Lower leg skin (tissue), 4 donors: ENCODE measurements around the gene KXD1. TPM values are rescaled to one million over a fixed set of nuclear protein-coding genes. Genes with fewer than 3 reads are reported as not detected.

Experiments used
- DNase-seq, 2 donors: peaks; one replicate each; pipeline ENCODE4 v3.0.0-alpha.2; 2019; ENCODE audit warnings: low spot score in 2 of 2
- H3K4me3 ChIP-seq: fragments of 200-600 bp; sonication (generic); 2 replicates; pipeline ENCODE4 v1.5.1; 2017; ENCODE audit warnings: mild to moderate bottlenecking, low read depth; ENCODE audit not compliant: poor library complexity, severe bottlenecking
- POLR2A ChIP-seq, 2 donors: fragments of 450-650 bp; IDR thresholded peaks; one replicate each; pipeline ENCODE4 v1.6.1; 2016 to 2017; ENCODE audit warnings: antibody characterized with exemption in 2 of 2, mild to moderate bottlenecking in 1 of 2, moderate library complexity in 1 of 2
- WGBS, 2 donors: methylation state at CpG; one replicate each; pipeline ENCODE4 v1.1.5; 2018; 5-methylcytosine and 5-hydroxymethylcytosine counted together
- intact Hi-C: fragments of 100-400 bp; cut with DNase I; formaldehyde crosslinking; loops from one replicate; pipeline ENCODE4 v1.15.0; 2023; ENCODE audit warnings: low total_unique reads
- total RNA-seq, 4 donors: library from RNA; depleted of rRNA; stranded (reverse); fragments of >200 nt; gene quantifications; one replicate each; pipeline ENCODE4 v1.1.0, GENCODE V29; 2016
- TF ChIP-seq, protein P1 (sequence below), 3 donors: fragments of 450-650 bp; IDR thresholded peaks; one replicate each; pipeline ENCODE4 v1.5.1; 2016; ENCODE audit warnings: antibody characterized with exemption in 3 of 3, mild to moderate bottlenecking in 3 of 3, moderate library complexity in 2 of 3

Gene KXD1
- total RNA-seq, 4 donors from 2014 or later: 61.9 to 98.5 (median 89.7) TPM

DNA sequence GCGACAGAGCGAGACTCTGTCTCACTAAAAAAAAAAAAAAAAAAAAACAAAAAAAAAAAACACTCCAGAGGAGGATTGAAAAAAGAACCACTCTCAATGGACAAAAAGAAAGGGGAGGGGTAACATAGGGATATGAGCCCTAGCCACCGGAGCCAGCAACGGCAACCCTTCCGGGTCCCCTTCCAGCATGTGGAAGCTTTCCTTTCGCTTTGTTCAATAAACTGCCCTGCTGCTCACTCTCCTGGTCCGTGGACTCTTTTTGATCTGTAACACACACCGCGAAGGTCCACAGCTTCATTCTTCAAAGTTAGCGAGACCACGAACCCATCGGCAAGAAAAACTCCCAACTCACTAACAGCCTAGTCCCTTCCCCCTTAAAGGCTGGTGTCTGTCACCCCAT is 29.9 kb downstream of the KXD1 start:
- no peak overlapping the region for H3K4me3 ChIP-seq
- TF ChIP-seq, protein P1, sequence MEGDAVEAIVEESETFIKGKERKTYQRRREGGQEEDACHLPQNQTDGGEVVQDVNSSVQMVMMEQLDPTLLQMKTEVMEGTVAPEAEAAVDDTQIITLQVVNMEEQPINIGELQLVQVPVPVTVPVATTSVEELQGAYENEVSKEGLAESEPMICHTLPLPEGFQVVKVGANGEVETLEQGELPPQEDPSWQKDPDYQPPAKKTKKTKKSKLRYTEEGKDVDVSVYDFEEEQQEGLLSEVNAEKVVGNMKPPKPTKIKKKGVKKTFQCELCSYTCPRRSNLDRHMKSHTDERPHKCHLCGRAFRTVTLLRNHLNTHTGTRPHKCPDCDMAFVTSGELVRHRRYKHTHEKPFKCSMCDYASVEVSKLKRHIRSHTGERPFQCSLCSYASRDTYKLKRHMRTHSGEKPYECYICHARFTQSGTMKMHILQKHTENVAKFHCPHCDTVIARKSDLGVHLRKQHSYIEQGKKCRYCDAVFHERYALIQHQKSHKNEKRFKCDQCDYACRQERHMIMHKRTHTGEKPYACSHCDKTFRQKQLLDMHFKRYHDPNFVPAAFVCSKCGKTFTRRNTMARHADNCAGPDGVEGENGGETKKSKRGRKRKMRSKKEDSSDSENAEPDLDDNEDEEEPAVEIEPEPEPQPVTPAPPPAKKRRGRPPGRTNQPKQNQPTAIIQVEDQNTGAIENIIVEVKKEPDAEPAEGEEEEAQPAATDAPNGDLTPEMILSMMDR (IDR thresholded peaks at IDR 0.05): no peak
- no peak for TF ChIP-seq POLR2A (IDR thresholded peaks at IDR 0.05)
- 91% methylated on average over 12 of the region's 12 CpGs for WGBS, 2 donors
- intact Hi-C loops: no loop called here
- peak in 1 of 2 donors; percentile 73 for DNase-seq

DNA sequence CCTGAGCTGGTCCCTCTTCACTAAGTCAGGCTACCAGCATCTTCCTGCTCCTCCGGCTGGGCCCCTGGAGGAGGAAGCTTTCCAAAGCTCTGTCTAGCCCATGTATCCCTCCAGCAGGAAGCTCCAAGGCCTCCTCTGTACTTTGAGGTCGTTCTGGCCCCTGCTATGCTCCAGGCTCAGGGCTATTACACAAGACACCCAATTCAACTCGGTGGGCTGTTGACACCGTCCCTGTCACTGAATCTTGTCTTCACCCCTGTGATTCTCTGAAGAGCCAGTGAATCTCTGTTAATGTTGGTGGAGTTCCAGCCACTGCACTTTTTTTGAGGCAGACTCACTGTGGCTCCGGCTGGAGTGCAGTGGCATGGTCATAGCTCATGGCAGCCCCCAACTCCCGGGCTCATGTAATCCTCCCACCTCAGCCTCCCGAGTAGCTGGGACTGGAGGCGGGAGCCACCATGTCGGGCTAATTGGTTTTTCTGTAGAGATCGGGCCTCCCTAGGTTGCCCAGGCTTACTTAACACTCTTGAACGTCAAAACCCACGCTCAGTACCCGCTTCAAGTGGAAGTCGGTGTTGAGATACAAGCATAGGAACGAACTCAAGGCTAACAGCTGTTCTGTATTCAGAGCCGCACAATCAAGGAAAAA is 30.4 kb downstream of the KXD1 start:
- TF ChIP-seq, protein P1 (IDR thresholded peaks at IDR 0.05): no peak
- TF ChIP-seq POLR2A (IDR thresholded peaks at IDR 0.05): no peak
- DNase-seq: peak in 1 of 2 donors; percentile 73
- peak overlapping the region; percentile 83 for H3K4me3 ChIP-seq
- intact Hi-C loops: no loop called here
- WGBS, 2 donors: 27 to 36% methylated on average over 15 of the region's 16 CpGs

DNA sequence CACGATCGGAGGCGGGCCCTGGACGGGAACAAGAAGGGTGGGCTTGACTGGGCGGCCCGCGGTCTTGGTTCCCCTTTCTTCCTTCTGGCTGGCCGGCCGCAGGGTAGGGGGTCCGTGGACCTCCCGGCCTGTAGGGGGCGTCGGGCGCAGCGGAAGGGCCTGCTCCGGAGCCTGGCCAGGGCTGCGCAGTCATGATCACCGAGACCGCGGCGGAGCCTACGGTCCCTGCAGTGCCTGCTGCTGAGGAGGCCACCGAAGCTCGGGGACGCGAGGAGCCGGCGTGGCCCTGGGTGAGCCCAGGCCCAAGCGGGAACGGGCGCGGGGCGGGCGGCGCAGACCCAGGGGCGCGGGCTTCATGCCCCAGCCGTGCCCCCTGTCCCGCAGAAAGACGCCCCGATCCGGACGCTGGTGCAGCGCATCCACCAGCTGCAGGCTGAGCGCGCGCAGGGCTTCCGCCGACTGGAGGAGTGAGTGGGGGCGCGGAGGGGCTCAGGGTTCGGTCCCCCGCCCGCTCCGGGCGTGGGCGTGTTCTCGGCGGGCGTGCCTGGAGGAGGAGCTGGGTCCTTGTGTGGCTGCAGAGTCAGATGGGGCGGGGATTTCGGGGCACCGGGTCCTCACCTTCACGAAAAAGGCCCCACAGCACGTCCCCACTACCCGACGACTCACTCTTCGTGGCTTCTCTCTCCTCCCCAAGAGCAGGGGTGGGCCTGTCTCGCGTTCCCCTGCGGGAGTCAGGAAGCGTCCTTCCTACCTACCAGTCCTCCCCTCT is 31.1 kb downstream of the KXD1 start, which contains the start of gene REX1BD:
Gene REX1BD, plus strand, starts transcription at position 188 of the 769 bp plus-strand sequence. Its CDS starts 4 bp downstream, at position 192.
- 0 to 1% methylated on average over 1 to 41 of the region's 72 CpGs for WGBS, 2 donors
- TF ChIP-seq, protein P1 (IDR thresholded peaks at IDR 0.05): peak in 2 of 3 donors; percentile 4 to 50
- no peak for TF ChIP-seq POLR2A (IDR thresholded peaks at IDR 0.05)
- intact Hi-C loops: no loop called here
- peak within 1 kb of the TSS; percentile 83 for H3K4me3 ChIP-seq
- peak; percentile 73 to 97 for DNase-seq

DNA sequence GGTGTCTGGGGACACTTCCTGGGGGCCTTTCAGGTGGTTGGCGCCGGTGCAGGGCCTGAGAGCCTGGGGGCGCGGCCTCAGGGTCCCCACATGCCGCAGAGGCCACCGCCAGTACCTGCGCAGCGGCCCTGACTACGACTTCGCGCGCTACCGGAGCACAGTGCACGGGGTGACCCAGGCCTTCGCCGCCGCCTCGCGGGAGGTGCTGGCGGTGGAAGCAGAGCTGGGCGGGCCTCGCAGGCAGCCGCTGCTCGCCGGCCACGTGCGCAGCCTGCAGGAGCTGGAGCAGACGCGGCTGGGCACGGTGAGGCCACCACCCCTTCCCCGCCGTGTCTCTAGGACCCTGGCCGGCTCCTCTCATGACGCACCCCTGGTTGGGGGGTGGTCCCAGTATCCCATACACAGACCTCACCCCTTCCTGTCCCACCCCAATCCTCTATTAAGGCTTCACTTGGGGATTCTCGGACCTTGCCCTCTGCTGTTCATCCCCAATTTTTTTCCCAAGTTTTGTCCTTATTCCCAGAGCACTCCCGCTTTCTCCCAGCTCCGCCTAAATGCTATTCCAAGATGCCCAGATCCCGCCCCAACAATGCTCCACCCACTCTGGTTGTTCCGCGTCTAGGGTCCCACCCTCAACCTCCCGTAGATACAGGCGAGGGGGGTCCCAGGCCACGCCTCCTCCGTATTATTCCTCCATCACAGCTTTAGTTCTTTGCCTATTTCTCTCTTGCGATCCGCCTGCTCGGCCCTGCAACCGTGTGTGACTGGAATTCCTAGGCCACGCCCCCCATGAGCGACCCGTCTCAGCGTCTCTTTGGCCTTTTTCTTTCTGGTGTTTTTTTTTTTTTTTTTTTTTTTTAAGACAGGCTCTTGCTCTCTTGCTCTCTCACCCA is 32.0 kb downstream of the KXD1 start:
- WGBS, 2 donors: 10 to 16% methylated on average over 23 to 38 of the region's 52 CpGs
- intact Hi-C loops: loop anchor here (10.0 kb wide), 2 partner anchors 175 to 255 kb away; no protein-coding TSS in a partner anchor
- H3K4me3 ChIP-seq: peak overlapping the region; percentile 83
- peak in 1 of 2 donors; percentile 94 for DNase-seq
- TF ChIP-seq, protein P1 (IDR thresholded peaks at IDR 0.05): no peak
